GM19397 (cell line): ENCODE results near the gene ATXN1.

Experiments used
- ATAC-seq: cut with Tn5 transposase; IDR thresholded peaks from one replicate; pipeline ENCODE4 v1.9.1; 2021; ENCODE audit warnings: mild to moderate bottlenecking, moderate library complexity; ENCODE audit not compliant: unreplicated experiment

Gene ATXN1

DNA sequence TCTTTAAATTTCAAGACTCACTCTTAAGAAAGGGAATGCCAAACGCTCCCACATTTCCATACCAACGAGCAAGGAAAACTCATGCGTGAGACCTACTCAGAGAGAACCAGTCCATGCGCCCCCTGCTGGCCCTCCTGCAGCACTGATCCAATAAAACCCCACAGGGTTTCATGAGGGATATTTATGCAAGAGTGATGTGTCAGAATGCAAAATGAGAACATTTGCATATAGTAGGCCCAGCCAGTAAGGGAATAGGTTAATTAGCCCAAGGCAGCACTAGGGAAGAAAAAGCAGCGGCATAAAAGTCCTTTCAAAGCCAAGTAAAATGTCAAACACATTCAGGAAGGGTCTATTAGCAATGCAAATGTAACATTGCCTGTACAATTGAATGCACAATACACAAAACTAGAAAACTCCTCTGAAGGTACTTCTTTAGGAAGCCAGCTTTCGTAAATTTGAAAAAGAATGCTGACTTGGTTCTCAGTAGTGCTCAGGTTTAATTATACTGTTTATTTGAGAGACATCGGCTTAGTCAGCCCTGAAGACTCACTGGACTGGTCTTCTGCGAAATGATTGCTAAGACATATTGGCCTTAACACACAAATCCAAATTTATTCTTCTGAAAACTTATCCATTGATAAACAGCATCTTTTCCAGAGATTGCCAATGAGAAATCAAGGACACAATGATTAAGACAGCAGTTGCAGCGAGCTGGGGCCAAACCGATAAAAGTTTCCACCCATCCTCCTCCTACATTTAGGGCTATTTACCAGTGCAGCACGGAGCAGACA, 429.7 kb downstream of the ATXN1 start:
- ATAC-seq, result no peak

DNA sequence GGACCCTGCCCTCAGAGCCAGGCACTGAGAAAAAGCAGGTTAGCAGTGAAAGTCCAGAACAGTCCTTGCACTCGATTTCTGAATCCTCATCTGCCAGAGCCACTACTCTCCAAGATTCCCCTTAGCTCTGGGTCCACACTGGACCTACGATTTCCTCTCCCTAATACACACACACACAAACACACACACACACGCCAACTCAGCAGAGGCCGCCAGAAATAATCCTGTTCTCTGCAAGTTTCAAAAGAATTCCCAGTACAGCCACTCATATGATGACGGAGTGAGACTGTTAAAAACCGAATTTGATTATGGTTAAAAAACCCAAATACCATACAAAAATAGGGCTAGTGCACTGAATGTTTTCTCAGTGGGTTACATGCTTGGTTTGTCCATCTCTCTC, 432.0 kb downstream of the ATXN1 start:
- ATAC-seq, result no peak

DNA sequence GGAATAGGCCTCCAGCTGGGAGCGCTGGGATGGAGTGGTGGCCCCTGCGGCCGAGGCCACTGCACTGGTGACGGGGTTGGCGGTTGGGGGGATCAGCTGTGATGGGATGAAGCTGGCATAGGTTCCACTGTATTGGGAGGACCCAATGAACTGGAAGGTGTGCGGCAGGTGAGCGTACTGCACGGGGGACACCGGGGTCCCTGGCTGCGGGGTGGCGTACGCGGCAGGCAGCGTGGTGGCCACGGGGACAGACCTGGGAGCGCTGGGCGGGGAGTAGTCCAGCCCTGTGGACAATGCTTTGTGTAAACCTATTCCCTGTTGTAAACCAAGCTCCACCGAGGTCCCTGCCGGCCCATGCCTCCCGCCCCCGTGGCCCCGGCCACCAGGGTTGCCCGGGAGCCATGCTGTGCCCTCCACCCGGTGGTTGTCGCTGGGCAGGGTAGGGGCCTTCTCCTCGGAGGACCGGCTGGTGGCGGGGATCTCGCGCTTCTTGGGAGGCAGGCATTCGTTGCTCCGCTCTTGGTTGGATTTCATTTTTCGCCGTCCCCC, 433.4 kb downstream of the ATXN1 start:
- no peak for ATAC-seq

DNA sequence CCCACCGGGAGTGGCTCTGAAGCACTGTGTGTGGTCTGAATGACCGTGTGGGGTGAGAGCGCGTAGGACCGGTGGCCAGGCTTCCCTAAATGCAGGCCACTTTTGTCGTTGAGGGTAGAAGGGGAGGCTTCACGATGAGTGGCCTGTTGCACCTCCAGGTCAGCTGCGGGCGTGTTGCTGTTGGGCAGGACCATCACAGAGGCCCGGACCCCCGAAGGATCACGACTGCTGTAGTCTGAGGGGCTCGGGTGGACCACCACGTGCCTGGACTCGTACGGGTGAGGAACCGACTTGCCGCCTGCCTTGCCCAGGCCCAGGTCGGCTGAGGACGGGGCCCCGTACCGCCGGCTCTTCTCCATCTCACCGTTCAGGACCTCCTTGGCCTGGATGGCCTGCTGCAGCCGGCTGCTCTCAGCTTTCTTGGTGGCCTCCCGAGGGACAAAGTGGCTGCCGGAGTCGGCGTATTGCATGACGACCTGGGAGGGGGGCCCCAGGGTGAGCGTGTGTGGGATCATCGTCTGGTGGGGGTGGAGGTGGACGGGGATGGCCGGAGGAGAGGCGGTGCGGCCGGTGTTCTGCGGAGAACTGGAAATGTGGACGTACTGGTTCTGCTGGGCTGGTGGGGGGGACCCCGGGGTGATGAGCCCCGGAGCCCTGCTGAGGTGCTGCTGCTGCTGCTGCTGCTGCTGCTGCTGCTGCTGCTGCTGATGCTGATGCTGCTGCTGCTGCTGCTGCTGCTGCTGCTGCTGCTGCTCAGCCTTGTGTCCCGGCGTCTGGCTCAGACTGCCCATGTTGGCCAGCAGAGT, 434.1 kb downstream of the ATXN1 start:
- no peak for ATAC-seq

DNA sequence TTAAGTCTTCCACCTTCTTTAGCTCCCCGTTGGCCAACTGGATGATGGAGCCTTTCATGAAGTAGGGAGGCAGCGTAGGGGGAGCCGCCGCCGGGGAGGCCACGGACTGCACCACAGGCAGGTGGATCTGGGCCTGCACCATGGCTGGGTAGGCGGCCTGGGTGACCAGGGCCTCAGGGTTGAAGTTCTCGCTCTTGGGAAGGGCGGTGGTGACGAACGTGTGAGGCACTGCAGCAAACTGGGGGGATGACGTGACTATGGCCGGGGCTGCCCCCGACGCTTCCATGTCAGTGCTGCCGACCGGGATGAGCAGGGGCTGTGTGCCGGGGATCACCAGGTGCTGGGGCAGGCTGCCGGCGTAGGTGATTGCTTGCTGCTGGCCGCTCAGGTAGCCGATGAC, 434.7 kb downstream of the ATXN1 start:
- ATAC-seq, result no peak

DNA sequence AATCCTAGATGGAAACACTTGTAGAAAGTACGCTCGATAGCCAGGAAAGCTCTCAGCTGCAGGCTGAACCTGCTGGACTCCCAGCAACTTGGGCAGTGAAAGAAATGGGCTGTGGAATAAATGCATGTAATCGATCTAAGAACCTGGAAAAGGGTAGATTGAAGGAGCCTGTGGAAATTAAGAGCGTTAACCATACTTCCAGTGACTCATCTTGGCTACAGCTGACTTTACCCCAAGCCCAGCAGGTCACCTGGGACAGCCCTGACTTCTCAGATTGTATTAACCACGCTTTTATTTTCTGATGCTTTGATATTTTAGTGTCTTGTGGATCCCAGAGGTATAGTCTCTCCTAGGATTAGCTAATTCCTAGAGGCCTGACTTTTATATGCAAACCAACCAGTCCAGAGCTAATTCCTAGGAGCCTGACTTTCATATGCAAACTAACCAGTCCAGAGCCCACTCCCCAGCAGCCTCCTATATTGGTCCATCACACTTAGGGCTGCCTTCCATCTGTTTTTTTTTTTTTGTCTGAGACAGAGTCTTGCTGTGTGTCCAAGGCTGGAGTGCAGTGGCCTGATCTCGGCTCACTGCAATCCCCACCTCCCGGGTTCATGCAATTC, 436.5 kb downstream of the ATXN1 start:
- ATAC-seq, result no peak

DNA sequence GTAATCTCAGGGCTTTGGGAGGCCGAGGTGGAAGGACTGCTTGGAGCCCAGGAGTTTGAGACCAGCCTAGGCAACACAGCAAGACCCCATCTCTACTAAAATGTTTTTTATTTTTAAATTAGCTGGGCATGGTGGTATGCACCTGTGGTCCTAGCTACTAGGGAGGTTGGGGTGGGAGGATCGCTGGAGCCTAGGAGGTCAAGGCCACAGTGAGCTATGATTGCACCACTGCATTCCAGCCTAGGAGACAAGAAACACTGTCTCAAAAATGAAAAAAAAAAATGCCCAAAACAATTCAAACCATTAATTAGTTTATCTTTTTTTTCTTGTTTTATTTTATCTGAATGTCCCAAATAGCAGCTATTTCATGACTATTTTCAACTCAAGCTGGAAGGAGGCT, 437.1 kb downstream of the ATXN1 start:
- ATAC-seq, result no peak

DNA sequence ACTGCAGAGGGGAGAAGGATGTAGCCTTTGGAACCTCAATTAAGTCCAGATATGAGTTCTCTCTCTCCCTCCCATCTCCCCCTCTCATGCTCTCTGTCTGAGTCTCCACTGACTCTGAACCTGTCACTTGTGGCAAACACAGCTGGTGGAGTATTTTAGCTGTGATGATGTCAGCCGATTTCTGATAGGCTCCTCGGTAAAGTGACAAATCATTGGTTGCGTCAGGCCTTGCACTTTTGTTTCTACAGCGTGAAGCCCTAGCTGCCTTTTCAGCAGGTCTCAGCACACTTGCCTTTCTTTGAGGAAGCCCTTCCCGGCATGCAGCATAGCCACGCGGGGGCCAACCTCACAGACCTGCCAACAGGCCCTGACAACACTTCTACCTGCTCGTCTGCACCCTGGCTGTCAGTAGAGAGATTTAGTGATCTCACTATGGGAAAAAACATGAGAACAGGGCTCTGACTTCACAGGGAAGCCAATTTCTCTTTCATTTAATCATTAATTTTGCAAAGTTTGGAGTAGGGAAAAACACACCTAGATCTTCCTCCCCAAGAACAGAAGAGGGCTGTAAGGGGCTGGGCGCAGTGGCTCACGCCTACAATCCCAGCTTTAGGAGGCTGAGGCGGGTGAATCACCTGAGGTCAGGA, 438.5 kb downstream of the ATXN1 start:
- peak; percentile 85 for ATAC-seq

DNA sequence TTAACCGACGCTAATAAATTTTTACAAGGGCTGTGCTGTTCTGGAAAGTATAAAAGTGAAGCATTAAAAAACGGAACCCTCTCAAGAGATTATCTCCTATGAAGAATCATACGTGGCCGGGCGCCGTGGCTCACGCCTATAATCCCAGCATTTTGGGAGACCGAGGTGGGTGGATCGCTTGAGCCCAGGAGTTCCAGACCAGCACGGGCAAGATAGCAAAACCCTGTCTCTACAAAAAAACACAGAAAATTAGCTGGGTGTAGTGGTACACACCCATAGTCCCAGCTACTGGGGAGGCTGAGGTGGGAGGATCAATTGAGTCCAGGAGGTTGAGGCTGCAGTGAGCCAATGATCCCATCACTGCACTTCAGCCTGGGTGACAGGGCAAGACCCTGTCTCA, 439.4 kb downstream of the ATXN1 start:
- no peak for ATAC-seq

DNA sequence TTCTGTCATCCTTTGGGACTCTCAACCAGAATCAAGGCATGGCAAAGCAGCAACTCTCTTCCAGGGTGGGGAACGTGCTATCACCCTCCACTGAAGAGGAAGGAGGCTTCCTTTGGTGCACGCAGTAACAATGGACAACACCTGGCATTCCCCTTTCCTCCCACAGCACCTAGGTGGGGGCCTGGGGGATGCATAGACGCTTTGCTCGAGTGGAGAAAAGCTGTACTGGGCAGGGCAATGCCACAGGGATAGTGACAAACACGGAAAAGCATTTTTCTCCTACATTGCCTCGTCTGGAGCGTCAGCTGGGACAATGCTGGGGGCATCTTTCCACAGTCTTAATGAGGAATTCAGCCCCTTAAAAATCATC, 439.9 kb downstream of the ATXN1 start:
- no peak for ATAC-seq

DNA sequence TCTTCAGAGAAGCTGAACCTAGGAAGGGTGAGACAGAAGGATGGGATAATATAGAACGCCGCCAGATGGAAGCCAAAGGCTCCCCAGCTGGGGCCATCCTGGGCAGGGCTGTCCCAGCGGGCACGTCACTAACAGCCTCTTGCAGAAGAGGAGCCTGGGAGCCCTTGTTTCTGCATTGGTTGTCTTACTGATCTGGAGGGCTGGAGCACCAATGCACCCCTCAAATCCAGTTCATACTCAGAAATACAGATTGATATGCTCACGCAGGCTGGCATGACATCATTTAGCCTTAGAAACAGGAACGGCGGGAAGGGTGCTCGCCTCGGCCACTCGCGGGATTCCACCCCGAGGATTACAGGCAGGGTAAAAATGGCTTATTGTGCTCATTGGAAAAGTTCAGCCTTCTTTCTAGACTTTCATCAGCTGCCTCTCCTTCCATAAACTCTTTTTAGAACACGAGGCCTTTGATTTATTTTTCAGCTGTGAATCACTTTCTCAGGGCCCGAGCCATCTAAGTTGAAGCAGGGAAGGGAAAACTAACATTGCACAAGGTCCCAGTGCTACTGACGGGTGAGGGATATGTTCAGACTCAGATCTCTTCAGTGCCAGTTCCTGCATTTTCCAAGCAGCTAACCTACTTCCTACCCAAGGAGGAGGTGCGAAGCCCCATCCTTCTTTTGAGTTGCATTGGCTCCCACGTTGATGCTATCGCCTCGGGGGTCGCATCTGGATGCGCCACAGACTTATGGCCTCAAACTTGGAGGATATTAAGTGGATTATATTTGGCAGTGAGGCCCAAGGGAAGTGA, 440.5 kb downstream of the ATXN1 start:
- ATAC-seq, result no peak

DNA sequence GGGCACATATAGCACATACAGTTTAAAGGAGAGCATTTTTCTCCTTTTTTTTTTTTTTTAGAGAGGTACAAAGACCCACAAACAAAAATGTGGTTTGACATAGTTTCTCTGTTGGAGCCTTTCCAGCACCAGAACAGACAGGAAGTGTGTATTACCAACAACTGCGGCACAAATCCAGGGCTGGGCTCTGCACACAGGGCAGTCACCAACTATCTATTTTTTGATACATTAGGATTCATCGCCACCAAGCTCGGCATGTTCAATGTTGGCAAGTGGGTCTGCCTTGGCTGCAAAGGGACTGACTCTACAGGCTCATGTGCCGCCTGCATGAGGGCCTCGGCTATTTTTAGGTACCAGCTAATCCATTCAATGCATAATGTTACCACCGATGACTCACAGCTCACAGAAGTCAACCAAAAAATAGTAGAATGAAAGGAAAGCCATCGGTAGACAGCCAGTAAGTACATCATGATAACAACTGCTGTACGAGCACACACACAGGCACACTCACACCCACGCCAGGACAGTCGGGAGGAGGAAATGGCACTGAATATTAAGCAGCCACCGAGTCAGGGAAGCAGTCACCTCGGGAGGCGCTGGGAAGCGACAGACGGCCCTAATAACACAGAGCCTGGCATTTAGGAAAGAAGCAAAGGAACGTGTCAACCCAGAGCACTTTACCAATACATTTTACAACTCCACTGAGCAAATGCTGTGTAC, 441.3 kb downstream of the ATXN1 start:
- ATAC-seq, result peak; percentile 46

DNA sequence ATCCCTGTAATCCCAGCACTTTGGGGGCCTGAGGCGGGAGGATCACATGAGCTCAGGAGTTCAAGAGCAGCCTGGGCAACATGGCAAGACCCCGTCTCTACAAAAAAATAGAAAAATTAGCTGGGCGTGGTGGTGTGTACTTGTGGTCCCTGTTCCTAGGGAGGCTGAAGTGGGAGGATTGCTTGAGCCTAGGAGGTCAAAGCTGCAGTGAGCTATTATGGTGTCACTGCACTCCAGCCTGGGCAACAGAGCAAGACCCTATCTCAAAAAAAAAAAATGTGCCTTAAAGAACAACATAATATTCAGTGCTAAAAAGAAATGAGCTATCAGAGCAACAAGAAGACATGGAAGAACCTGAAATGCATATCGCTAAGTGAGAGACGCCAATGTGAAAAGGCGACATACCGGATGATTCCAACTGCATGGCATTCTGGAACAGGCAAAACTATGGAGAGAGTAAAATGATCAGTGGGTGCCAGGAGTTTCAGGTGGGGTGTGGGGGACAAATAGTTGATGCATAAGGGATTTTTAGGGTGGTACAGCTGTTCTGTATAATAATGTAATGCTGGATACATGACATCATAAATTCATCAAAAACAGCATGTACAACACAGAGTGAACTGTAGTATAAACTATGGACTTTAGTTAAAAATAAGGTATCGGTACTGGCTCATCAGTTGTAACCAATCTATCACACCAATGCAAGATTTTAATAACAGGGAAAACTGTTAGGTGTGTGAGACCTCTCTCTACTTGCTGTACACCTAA, 442.1 kb downstream of the ATXN1 start:
- ATAC-seq, result no peak

DNA sequence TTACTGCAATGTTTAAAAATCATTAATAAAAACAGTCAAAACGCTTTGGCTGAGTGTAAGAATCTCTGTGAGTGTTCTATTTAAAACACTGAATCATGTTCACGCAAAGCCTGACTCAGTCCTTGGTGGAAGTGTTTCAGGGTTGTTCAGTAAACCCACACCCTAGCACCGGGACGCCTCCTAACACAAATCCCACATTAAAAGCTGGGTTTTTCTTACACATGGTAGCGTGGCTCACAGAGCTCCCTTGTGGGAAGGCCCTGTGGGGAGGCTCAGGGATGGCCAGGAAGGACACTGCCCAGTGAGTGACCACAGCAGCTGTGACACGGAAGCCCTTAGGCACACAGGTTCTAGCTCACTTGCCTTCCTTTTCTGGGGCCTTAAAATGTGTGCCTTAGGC, 442.7 kb downstream of the ATXN1 start:
- no peak for ATAC-seq

DNA sequence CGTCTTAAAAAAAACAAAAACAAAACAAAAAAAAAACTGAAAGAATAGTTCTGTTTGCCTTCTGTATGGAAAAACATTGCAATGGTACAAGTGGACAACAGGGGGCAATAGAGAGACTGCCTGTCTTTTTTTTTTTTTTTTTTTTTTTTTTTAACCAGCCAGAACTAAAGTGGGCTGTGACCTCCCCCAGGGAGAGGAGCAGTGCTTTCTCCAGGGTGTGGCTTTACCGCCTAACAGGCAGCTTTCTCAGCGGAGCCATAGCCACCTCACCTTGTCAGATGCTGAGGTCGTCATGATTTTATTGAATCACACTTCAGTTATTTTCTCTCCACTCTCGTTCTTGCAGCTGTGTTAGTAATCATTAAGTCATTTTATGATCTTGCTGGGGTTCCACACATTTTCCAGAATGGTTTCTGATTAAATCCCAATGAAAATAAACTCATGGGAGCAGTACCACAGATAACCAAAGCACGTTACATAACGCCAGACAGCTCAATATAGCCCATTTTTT, 444.5 kb downstream of the ATXN1 start:
- ATAC-seq, result no peak

DNA sequence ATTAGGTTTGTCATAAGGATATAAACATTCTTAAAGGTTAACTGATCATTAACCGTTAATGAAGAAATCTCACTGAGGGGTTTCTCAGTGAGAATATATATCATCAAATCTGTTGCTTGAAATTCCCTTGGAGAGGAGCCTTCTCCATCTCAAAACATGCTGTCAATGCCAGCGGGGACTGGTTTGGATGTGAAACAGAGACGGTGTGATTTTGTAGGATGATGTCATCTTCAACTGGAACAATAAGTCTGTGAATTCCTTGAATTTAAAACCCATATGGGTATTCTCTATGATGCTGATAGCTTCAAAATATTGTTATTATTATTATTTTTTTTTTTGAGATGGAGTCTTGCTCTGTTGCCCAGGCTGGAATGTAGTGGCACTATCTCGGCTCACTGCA, 447.0 kb downstream of the ATXN1 start:
- no peak for ATAC-seq

DNA sequence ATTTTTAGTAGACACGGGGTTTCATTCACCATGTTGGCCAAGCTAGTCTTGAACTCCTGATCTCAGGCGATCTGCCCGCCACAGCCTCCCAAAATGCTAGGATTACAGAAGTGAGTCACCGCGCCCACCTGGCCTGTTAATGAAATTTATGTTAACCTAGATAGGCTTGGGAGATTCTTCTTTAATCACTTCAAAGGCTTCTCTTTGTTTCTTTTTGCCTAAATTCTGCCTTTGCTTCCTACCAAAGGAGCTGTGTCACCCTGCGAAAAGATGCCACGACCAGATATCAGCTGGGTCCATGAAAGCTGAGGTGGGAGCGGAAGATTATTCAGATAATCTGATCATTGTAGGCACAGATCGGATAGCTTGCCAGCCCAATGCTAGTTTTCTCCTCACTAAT, 447.5 kb downstream of the ATXN1 start:
- no peak for ATAC-seq

DNA sequence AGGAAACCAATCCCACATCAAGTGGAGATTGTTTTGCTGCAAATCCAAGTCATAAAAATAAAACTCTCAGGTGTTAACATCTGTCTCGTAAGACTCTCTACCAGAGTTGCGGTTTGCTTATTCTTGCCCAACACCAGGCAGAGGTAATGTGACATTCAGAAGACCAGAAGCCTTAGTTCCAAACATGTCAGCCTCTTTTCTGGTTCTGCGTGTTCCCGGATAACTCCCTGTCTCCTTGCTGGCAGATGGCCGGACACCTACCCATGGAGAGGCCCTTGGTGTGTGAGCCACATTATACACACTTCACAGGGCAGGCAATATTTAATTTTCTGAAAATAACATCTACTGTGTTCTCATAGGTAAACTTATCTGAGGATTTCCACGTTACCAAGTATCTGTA, 449.5 kb downstream of the ATXN1 start:
- ATAC-seq, result no peak

DNA sequence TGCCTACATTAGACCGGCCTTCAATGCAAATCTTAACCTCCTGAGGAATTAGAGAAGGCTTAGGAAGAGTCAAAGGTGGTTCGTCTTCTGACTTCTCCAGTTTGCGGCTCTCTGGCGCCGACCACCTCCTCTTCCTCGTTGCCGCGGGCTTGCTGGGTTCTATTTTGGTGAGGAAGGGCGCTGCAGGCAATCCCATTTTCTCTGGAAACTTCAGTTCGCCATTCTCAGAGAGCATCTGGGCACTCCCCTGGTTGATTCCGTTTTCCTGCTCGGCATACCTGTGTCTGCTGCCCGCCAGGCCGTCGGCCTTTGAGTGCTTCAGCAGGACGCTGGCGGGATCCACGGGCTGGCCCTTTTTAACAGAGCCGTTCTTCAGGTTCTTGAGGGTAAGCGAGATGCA, 454.9 kb downstream of the ATXN1 start:
- no peak for ATAC-seq
